Activated B cell treated with CpG ODN at 0.5 μM for 24 hours (primary cell): Measurements from ENCODE around the gene NNT. TPM values are rescaled to one million over a fixed set of nuclear protein-coding genes. Genes with fewer than 3 reads are reported as not detected.

Experiments
- ATAC-seq: fragments of 200-7000 bp; cut with Tn5 transposase; one replicate; pipeline ENCODE4 v1.10.0; 2021; ENCODE audit warnings: low read depth, mild to moderate bottlenecking, moderate library complexity
- CTCF ChIA-PET: fragments of 350-600 bp; sonication (Branson Sonifier 250); formaldehyde crosslinking; loops from one replicate; lab custom pipeline; 2021; ENCODE audit warnings: antibody characterized with exemption; lab: Charles Lee
- POLR2A ChIA-PET: fragments of 350-600 bp; sonication (Branson Sonifier 250); formaldehyde crosslinking; loops from one replicate; lab custom pipeline; 2021; ENCODE audit warnings: antibody characterized with exemption; lab: Charles Lee
- DNase-seq: peaks from one replicate; pipeline ENCODE4 v3.0.0; 2022
- H3K27ac Mint-ChIP-seq: one replicate; pipeline ENCODE4 v1.8.0; 2020; ENCODE audit warnings: mixed read lengths
- H3K27me3 Mint-ChIP-seq: one replicate; pipeline ENCODE4 v1.8.0; 2021; ENCODE audit warnings: mixed read lengths
- H3K36me3 Mint-ChIP-seq: one replicate; pipeline ENCODE4 v1.8.0; 2021; ENCODE audit warnings: low read depth, mixed read lengths
- H3K4me1 Mint-ChIP-seq: one replicate; pipeline ENCODE4 v1.8.0; 2021; ENCODE audit warnings: mixed read lengths
- H3K4me3 Mint-ChIP-seq: one replicate; pipeline ENCODE4 v1.8.0; 2020; ENCODE audit warnings: mild to moderate bottlenecking, mixed read lengths
- H3K9me3 Mint-ChIP-seq: one replicate; pipeline ENCODE4 v1.8.0; 2020; ENCODE audit warnings: mixed read lengths
- intact Hi-C: fragments of 100-400 bp; cut with micrococcal nuclease; formaldehyde crosslinking; loops from one replicate; pipeline ENCODE4 v1.15.1; 2024
- total RNA-seq: library from RNA; stranded (reverse); gene quantifications from 2 replicates; pipeline ENCODE4 v1.2.3, GENCODE V29; 2022
- TF ChIP-seq, protein P1 (sequence below): fragments of 200-600 bp; IDR thresholded peaks from one replicate; pipeline ENCODE4 v1.8.0; 2022; ENCODE audit warnings: antibody characterized with exemption, mild to moderate bottlenecking

The NNT gene
- total RNA-seq, 1 donor from 2014 or later = 63.0 TPM

DNA sequence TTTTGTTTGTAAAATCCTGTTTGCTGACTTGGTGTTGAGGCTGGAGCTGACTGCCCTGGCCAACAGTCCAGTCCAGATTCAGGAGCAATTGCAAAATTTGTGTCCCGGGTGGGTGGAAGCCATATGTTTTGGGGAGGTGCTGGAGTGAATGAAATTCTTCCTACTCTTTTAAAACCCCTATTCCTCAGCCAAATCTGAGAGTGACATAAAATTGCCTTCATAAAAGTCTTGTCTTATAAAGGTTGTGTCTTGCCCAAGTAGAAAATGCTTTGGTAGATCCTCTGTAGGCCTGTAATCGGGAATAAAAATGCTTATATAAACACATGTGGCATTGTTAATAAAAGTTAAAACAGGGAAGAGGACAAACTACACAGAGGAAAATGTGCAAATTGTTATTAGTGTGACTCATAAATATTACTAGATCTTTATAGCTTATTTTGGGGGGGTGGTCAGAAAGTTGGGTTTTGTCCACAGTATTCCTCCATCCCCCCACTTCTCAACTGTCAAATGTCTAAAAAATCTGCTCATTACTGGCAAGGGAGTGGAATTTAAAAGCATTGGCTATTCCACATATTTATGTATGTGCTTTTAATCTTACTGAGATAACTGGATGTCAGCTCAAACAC lies 45.6 kb downstream of the NNT start:
- no peak for DNase-seq
- ChIA-PET CTCF (no interaction called here), POLR2A (no interaction called here)
- Mint-ChIP-seq H3K36me3 (peaks cover 72% of the 10 kb centered on the region), H3K9me3 (no peaks in the 10 kb centered on the region), H3K27me3 (no peaks in the 10 kb centered on the region), H3K4me1 (no peaks in the 10 kb centered on the region), H3K4me3 (no peak overlapping the region), H3K27ac (no peak overlapping the region)
- TF ChIP-seq, protein P1, sequence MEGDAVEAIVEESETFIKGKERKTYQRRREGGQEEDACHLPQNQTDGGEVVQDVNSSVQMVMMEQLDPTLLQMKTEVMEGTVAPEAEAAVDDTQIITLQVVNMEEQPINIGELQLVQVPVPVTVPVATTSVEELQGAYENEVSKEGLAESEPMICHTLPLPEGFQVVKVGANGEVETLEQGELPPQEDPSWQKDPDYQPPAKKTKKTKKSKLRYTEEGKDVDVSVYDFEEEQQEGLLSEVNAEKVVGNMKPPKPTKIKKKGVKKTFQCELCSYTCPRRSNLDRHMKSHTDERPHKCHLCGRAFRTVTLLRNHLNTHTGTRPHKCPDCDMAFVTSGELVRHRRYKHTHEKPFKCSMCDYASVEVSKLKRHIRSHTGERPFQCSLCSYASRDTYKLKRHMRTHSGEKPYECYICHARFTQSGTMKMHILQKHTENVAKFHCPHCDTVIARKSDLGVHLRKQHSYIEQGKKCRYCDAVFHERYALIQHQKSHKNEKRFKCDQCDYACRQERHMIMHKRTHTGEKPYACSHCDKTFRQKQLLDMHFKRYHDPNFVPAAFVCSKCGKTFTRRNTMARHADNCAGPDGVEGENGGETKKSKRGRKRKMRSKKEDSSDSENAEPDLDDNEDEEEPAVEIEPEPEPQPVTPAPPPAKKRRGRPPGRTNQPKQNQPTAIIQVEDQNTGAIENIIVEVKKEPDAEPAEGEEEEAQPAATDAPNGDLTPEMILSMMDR = no peak
- intact Hi-C loops = no loop called here
- ATAC-seq = no peak

DNA sequence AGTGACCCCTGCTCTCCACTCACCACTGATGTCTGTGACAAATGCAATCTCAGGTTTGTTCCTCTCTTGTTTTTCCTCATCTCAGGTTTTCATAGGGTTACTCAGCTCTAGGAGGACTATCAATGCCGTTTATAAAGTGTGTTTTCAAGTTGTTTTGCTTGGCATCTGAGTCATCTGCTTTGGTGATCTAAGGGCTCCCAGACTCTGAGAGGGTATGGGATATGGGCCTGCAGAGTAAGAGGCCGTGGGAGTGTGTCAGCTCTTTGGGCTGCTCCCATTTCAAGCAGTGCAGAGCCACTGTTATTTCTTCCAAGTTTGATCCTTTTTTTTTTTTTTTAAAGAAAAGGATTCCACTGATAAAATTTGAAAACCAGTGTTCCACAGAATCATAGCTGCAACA lies 46.3 kb downstream of the NNT start:
- DNase-seq = no peak
- no peak overlapping the region for H3K4me3 Mint-ChIP-seq
- ChIA-PET POLR2A (no interaction called here), CTCF (no interaction called here)
- H3K4me1 Mint-ChIP-seq = no peaks in the 10 kb centered on the region
- TF ChIP-seq, protein P1 = no peak
- H3K27me3 Mint-ChIP-seq = no peaks in the 10 kb centered on the region
- no peak overlapping the region for H3K27ac Mint-ChIP-seq
- H3K9me3 Mint-ChIP-seq = no peaks in the 10 kb centered on the region
- peaks cover 71% of the 10 kb centered on the region for H3K36me3 Mint-ChIP-seq
- no peak for ATAC-seq
- intact Hi-C loops = no loop called here

DNA sequence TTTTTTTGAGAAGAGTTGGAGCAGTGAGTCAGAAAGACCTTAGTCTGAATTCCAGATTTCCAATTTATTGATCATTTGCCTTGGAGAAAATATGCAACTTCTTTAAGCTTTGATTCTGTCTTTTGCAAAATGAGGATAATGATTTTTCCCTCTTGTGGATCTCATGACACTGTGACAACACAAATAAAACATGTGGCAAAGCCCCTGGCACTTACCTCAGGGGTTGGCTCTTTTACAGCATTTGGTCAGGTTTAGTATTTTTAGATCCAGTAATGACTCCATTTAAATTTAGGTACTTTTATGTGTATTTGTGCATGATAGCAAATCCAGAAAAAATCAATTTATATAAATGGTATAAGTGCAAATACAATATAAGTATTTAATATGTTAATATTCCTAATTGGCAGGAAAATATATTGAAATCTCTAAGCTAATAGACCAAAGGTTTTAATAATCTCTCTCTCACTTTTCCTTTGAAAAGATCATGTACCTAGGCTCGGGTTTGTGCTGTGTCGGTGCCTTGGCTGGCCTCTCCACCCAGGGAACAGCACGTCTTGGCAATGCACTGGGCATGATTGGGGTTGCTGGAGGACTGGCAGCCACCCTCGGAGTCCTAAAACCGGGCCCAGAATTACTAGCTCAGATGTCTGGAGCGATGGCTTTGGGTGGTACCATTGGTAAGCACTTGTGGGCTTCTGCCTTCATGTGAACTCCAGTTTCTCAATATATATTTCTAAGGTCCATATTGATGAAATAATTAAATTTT lies 49.7 kb downstream of the NNT start:
- ChIA-PET POLR2A (no interaction called here), CTCF (interaction anchor here (1.9 kb wide), 1 partner anchor 21 kb away, joined by 4 read pairs; no protein-coding TSS in a partner anchor)
- Mint-ChIP-seq H3K27ac (no peak overlapping the region), H3K27me3 (no peaks in the 10 kb centered on the region), H3K4me1 (no peaks in the 10 kb centered on the region), H3K9me3 (no peaks in the 10 kb centered on the region), H3K4me3 (no peak overlapping the region), H3K36me3 (peaks cover 80% of the 10 kb centered on the region)
- ATAC-seq (no peak), DNase-seq (no peak)
- TF ChIP-seq, protein P1 = no peak
- intact Hi-C loops = no loop called here

DNA sequence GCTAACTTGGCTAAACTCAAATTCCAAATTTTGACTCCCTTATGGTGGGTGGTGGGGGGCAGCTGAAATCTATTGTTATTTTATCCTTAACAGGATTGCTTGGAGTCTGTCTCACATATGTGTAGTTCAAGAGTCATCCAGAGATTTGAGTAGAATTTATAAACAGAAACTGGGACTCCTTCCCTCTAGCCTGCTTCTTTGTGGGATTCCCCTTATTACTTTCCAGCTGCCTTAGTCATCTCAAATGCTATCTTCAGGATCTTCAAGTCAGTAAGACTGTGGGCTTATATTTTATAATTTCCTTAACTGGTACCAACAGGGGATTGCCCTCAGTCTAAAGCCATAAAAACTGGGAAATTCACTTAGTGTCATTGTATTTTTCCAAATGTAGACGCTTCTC lies 55.5 kb downstream of the NNT start:
- no peak for DNase-seq
- ChIA-PET POLR2A (no interaction called here), CTCF (no interaction called here)
- H3K4me3 Mint-ChIP-seq = no peak overlapping the region
- TF ChIP-seq, protein P1 = no peak
- peaks cover 68% of the 10 kb centered on the region for H3K36me3 Mint-ChIP-seq
- H3K27me3 Mint-ChIP-seq = no peaks in the 10 kb centered on the region
- intact Hi-C loops = no loop called here
- H3K4me1 Mint-ChIP-seq = no peaks in the 10 kb centered on the region
- H3K9me3 Mint-ChIP-seq = peaks cover 3% of the 10 kb centered on the region
- H3K27ac Mint-ChIP-seq = no peak overlapping the region
- no peak for ATAC-seq

DNA sequence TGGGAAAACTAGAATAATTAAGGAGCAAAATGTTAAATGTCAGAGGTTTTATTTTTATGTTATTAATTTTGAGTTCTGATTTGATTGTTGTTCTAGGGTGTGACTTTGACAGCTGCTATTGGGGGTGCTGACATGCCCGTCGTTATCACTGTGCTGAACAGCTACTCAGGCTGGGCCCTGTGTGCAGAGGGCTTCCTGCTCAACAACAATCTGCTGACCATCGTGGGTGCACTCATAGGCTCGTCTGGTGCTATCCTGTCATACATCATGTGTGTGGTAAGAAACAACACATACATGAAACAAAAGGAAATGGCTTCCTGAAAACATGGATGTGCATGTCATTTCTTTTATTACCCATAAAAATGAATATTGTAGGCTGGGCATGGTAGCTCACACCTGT lies 56.1 kb downstream of the NNT start:
- ChIA-PET CTCF (no interaction called here), POLR2A (interaction anchor here (0.6 kb wide), 1 partner anchor 13 kb away, joined by 3 read pairs; no protein-coding TSS in a partner anchor)
- peaks cover 3% of the 10 kb centered on the region for H3K9me3 Mint-ChIP-seq
- DNase-seq (no peak), ATAC-seq (no peak)
- no peaks in the 10 kb centered on the region for H3K4me1 Mint-ChIP-seq
- no peak overlapping the region for H3K4me3 Mint-ChIP-seq
- intact Hi-C loops = no loop called here
- H3K27me3 Mint-ChIP-seq = no peaks in the 10 kb centered on the region
- H3K27ac Mint-ChIP-seq = no peak overlapping the region
- H3K36me3 Mint-ChIP-seq = peaks cover 71% of the 10 kb centered on the region
- TF ChIP-seq, protein P1 = no peak
